Activated CD8-positive, alpha-beta memory T cell treated with anti-CD3 and anti-CD28 coated beads, Interleukin-2, amount 50 U/mL, for 24 hours (primary cell): ENCODE measurements around the gene PCIF1.
"Not testable (repeated sequence)": the region's sequence is repeated elsewhere in the genome, so short reads cannot be mapped to it uniquely, and the experiment has no call there.

Experiments used
- DNase-seq: peaks from one replicate; pipeline ENCODE4 v3.0.0-alpha.2; 2020; ENCODE audit errors: extremely low read depth

PCIF1 gene

GRCh38 chr20:45947110-45947866 is 12.8 kb downstream of the PCIF1 start:
- no peak for DNase-seq

- no peak for DNase-seq
Measured at GRCh38 chr20:45948261-45948733, 13.8 kb downstream of the PCIF1 start.

- no peak for DNase-seq
Measured at GRCh38 chr20:45948742-45949541, 14.5 kb downstream of the PCIF1 start.

GRCh38 chr20:45949542-45950329 is 15.3 kb downstream of the PCIF1 start:
- DNase-seq = no peak

GRCh38 chr20:45950330-45950646 is 15.8 kb downstream of the PCIF1 start:
- DNase-seq = no peak

- DNase-seq = no peak
Measured at GRCh38 chr20:45951925-45952834, 17.7 kb downstream of the PCIF1 start.

- no peak for DNase-seq
Measured at GRCh38 chr20:45952861-45953260, 18.4 kb downstream of the PCIF1 start.

- DNase-seq = no peak
Measured at GRCh38 chr20:45953672-45954071, 19.2 kb downstream of the PCIF1 start.

GRCh38 chr20:45956326-45956725 is 21.8 kb downstream of the PCIF1 start:
- DNase-seq = not testable (repeated sequence)

- DNase-seq = no peak
Measured at GRCh38 chr20:45957021-45957941, 22.8 kb downstream of the PCIF1 start.

GRCh38 chr20:45958593-45958992 is 24.1 kb downstream of the PCIF1 start:
- no peak for DNase-seq

- no peak for DNase-seq
Measured at GRCh38 chr20:45959126-45959525, 24.6 kb downstream of the PCIF1 start.

- no peak for DNase-seq
Measured at GRCh38 chr20:45959956-45960630, 25.6 kb downstream of the PCIF1 start.

GRCh38 chr20:45962031-45962755 is 27.7 kb downstream of the PCIF1 start:
- DNase-seq = no peak

GRCh38 chr20:45963059-45964005 is 28.8 kb downstream of the PCIF1 start:
- no peak for DNase-seq

- no peak for DNase-seq
Measured at GRCh38 chr20:45964006-45964400, 29.5 kb downstream of the PCIF1 start.

GRCh38 chr20:45965169-45966002 is 30.9 kb downstream of the PCIF1 start:
- DNase-seq = no peak
